WTC11 (cell line): ENCODE results near the gene ARVCF. TPM values are rescaled to one million over a fixed set of nuclear protein-coding genes. Genes with fewer than 3 reads are reported as not detected.

Experiments used
- ATAC-seq: fragments of 200-7000 bp; cut with Tn5 transposase; 2 replicates; pipeline ENCODE4 v1.10.0; 2021; ENCODE audit warnings: mild to moderate bottlenecking, moderate library complexity
- CTCF ChIA-PET: fragments of 300-600 bp; sonication (Branson Sonifier 250); formaldehyde crosslinking; loops from one replicate; lab custom pipeline; 2021; ENCODE audit warnings: antibody characterized with exemption; lab: Charles Lee
- POLR2A ChIA-PET: fragments of 350-600 bp; sonication (Branson Sonifier 250); formaldehyde crosslinking; loops from one replicate; lab custom pipeline; 2021; ENCODE audit warnings: antibody characterized with exemption; lab: Charles Lee
- DNase-seq: peaks from one replicate; pipeline ENCODE4 v3.0.0; 2021; ENCODE audit warnings: low spot score
- H3K27ac Mint-ChIP-seq: 2 replicates; pipeline ENCODE4 v1.8.0; 2021; ENCODE audit warnings: mixed read lengths
- H3K27me3 Mint-ChIP-seq: 2 replicates; pipeline ENCODE4 v1.8.0; 2021; ENCODE audit warnings: low read depth, mild to moderate bottlenecking, moderate library complexity, mixed read lengths
- H3K36me3 Mint-ChIP-seq: 2 replicates; pipeline ENCODE4 v1.8.0; 2021; ENCODE audit warnings: mixed read lengths
- H3K4me1 Mint-ChIP-seq: 2 replicates; pipeline ENCODE4 v1.8.0; 2022; ENCODE audit warnings: mixed read lengths
- H3K4me3 Mint-ChIP-seq: 2 replicates; pipeline ENCODE4 v1.8.0; 2021; ENCODE audit warnings: mild to moderate bottlenecking, moderate library complexity, mixed read lengths
- H3K9me3 Mint-ChIP-seq: 2 replicates; pipeline ENCODE4 v1.8.0; 2021; ENCODE audit warnings: mixed read lengths
- ARID4B ChIP-seq: sonication (generic); formaldehyde crosslinking; IDR thresholded peaks from 2 replicates; pipeline ENCODE4 v1.8.0; 2023; ENCODE audit warnings: missing genetic modification reagents, mild to moderate bottlenecking, borderline replicate concordance
- ATF2 ChIP-seq: sonication (generic); formaldehyde crosslinking; IDR thresholded peaks from 2 replicates; pipeline ENCODE4 v1.8.1; 2022; ENCODE audit warnings: low read depth, missing genetic modification reagents, borderline replicate concordance
- E2F1 ChIP-seq: sonication (generic); formaldehyde crosslinking; IDR thresholded peaks from 2 replicates; pipeline ENCODE4 v1.8.0; 2022; ENCODE audit warnings: mild to moderate bottlenecking, missing genetic modification reagents
- E2F5 ChIP-seq: sonication (generic); formaldehyde crosslinking; IDR thresholded peaks from 2 replicates; pipeline ENCODE4 v1.8.1; 2022; ENCODE audit warnings: mild to moderate bottlenecking, moderate library complexity, missing genetic modification reagents
- EMX1 ChIP-seq: fragments of 250-450 bp; sonication (Bioruptor Pico); IDR thresholded peaks from 2 replicates; pipeline ENCODE4 v1.8.0; 2021; ENCODE audit warnings: mild to moderate bottlenecking
- FOXJ3 ChIP-seq: sonication (generic); formaldehyde crosslinking; IDR thresholded peaks from 2 replicates; pipeline ENCODE4 v1.9.0; 2021; ENCODE audit warnings: missing genetic modification reagents, mild to moderate bottlenecking, borderline replicate concordance
- FOXP1 ChIP-seq: sonication (generic); formaldehyde crosslinking; IDR thresholded peaks from 2 replicates; pipeline ENCODE4 v1.8.0; 2022; ENCODE audit warnings: missing genetic modification reagents, mild to moderate bottlenecking, moderate library complexity, borderline replicate concordance
- GRHL2 ChIP-seq: fragments of 250-450 bp; sonication (Bioruptor Pico); IDR thresholded peaks from 2 replicates; pipeline ENCODE4 v1.8.0; 2022; ENCODE audit warnings: mild to moderate bottlenecking, moderate library complexity; ENCODE audit not compliant: insufficient replicate concordance, severe bottlenecking
- IRF1 ChIP-seq: sonication (generic); formaldehyde crosslinking; IDR thresholded peaks from 2 replicates; pipeline ENCODE4 v1.8.0; 2023; ENCODE audit warnings: missing genetic modification reagents
- IRF2 ChIP-seq: sonication (generic); formaldehyde crosslinking; IDR thresholded peaks from 2 replicates; pipeline ENCODE4 v1.8.0; 2022; ENCODE audit warnings: low read depth, missing genetic modification reagents, borderline replicate concordance
- MXD4 ChIP-seq: fragments of 250-450 bp; sonication (Bioruptor Pico); IDR thresholded peaks from 2 replicates; pipeline ENCODE4 v1.8.0; 2021; ENCODE audit warnings: mild to moderate bottlenecking, moderate library complexity, borderline replicate concordance
- MYBL2 ChIP-seq: sonication (generic); formaldehyde crosslinking; IDR thresholded peaks from 2 replicates; pipeline ENCODE4 v1.8.1; 2023; ENCODE audit warnings: mild to moderate bottlenecking, moderate library complexity, missing genetic modification reagents
- SMAD3 ChIP-seq: sonication (generic); formaldehyde crosslinking; IDR thresholded peaks from 2 replicates; pipeline ENCODE4 v1.8.0; 2022; ENCODE audit warnings: missing genetic modification reagents, mild to moderate bottlenecking, borderline replicate concordance
- TEAD4 ChIP-seq: sonication (generic); formaldehyde crosslinking; IDR thresholded peaks from 2 replicates; pipeline ENCODE4 v1.8.0; 2022; ENCODE audit warnings: mild to moderate bottlenecking, missing genetic modification reagents
- USF1 ChIP-seq: sonication (generic); formaldehyde crosslinking; IDR thresholded peaks from 2 replicates; pipeline ENCODE4 v1.8.0; 2022; ENCODE audit warnings: mild to moderate bottlenecking, missing genetic modification reagents
- ZBTB21 ChIP-seq: sonication (generic); formaldehyde crosslinking; IDR thresholded peaks from 2 replicates; pipeline ENCODE4 v1.8.1; 2023; ENCODE audit warnings: mild to moderate bottlenecking, missing genetic modification reagents, borderline replicate concordance
- ZNF232 ChIP-seq: sonication (generic); formaldehyde crosslinking; IDR thresholded peaks from 2 replicates; pipeline ENCODE4 v1.8.0; 2022; ENCODE audit warnings: mild to moderate bottlenecking, missing genetic modification reagents
- ZNF423 ChIP-seq: fragments of 250-450 bp; sonication (Bioruptor Pico); IDR thresholded peaks from 2 replicates; pipeline ENCODE4 v2.1.2; 2022; ENCODE audit warnings: mild to moderate bottlenecking, moderate library complexity
- ZSCAN18 ChIP-seq: fragments of 250-450 bp; sonication (Bioruptor Pico); IDR thresholded peaks from 2 replicates; pipeline ENCODE4 v2.1.2; 2022; ENCODE audit warnings: mild to moderate bottlenecking, moderate library complexity
- total RNA-seq: library from RNA; stranded (reverse); gene quantifications from 3 replicates; pipeline ENCODE4 v1.2.3, GENCODE V29; 2021

The ARVCF gene
- total RNA-seq, 1 experiment from 2014 or later = 65.4 TPM

GRCh38 chr22:19996694-19997384, 19.8 kb downstream of the ARVCF start:
- no peak overlapping the region for H3K27ac Mint-ChIP-seq
- H3K27me3 Mint-ChIP-seq = no peaks in the 10 kb centered on the region
- H3K36me3 Mint-ChIP-seq = no peaks in the 10 kb centered on the region
- ATAC-seq = no peak
- no peak overlapping the region for H3K4me3 Mint-ChIP-seq
- H3K9me3 Mint-ChIP-seq = no peaks in the 10 kb centered on the region
- ChIA-PET CTCF (interaction anchor here (1.1 kb wide), 1 partner anchor 10 kb away, joined by 3 read pairs; no protein-coding TSS in a partner anchor), POLR2A (no interaction called here)
- TF ChIP-seq ATF2 (CRISPR knock-in tag) (no peak), IRF2 (CRISPR knock-in tag) (no peak), ZBTB21 (CRISPR knock-in tag) (no peak), FOXP1 (CRISPR knock-in tag) (no peak), E2F5 (CRISPR knock-in tag) (no peak), TEAD4 (CRISPR knock-in tag) (no peak)
- TF ChIP-seq, all 79 proteins: peak for 0
- no peak for DNase-seq
- H3K4me1 Mint-ChIP-seq = peaks cover 26% of the 10 kb centered on the region

- no peak for ATAC-seq
- no peaks in the 10 kb centered on the region for H3K9me3 Mint-ChIP-seq
- H3K36me3 Mint-ChIP-seq = no peaks in the 10 kb centered on the region
- TF ChIP-seq E2F1 (CRISPR knock-in tag) (no peak), MYBL2 (CRISPR knock-in tag) (no peak), ZSCAN18 (CRISPR knock-in tag) (no peak), MXD4 (CRISPR knock-in tag) (no peak), ARID4B (CRISPR knock-in tag) (no peak), ZNF232 (CRISPR knock-in tag) (no peak), IRF1 (CRISPR knock-in tag) (no peak), GRHL2 (no peak), FOXJ3 (CRISPR knock-in tag) (no peak), SMAD3 (CRISPR knock-in tag) (no peak), EMX1 (no peak), USF1 (CRISPR knock-in tag) (no peak), ZNF423 (CRISPR knock-in tag) (no peak)
- TF ChIP-seq, all 79 proteins: peak for 0
- POLR2A ChIA-PET = no interaction called here
- no peak for DNase-seq
- Mint-ChIP-seq H3K27ac (no peak overlapping the region), H3K4me3 (no peak overlapping the region), H3K27me3 (no peaks in the 10 kb centered on the region), H3K4me1 (peaks cover 22% of the 10 kb centered on the region)
- CTCF ChIA-PET = no interaction called here
These were observed 20.8 kb downstream of the ARVCF start for GRCh38 chr22:19995611-19996339.
